Esophagus mucosa (tissue), 1 donor: ENCODE data around the gene MED28. TPM values are rescaled to one million over a fixed set of nuclear protein-coding genes. Genes with fewer than 3 reads are reported as not detected.

Experiments
- ATAC-seq: fragments of 200-7000 bp; cut with Tn5 transposase; one replicate; pipeline ENCODE4 v1.9.1; 2020
- total RNA-seq: library from RNA; stranded (reverse); gene quantifications from one replicate; pipeline ENCODE4 v1.2.4, GENCODE V29; 2023
- donor health status: DM: yes; HTN: yes; CAD: no.

MED28 gene
- total RNA-seq, 1 donor from 2014 or later: 34.4 TPM

DNA sequence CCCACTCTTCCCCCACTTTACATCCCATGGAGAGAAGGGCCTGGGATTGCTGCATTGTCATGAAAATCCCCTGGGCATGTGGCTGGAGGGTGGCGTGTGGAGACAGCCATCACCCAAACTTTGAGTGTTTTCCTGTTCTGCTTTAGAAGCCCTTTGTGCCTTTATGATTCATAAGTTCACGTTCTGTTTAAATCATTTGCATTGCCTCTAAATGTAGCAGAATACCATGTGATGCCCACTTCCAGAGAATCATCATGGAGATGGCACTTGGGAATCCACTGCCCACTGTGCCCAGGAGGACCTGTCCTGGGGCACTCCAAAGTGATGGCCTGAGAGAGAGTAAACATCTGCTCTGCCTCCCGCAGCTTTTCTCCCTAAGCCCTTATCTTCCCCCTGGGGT, 52.8 kb downstream of the MED28 start:
- ATAC-seq: no peak

DNA sequence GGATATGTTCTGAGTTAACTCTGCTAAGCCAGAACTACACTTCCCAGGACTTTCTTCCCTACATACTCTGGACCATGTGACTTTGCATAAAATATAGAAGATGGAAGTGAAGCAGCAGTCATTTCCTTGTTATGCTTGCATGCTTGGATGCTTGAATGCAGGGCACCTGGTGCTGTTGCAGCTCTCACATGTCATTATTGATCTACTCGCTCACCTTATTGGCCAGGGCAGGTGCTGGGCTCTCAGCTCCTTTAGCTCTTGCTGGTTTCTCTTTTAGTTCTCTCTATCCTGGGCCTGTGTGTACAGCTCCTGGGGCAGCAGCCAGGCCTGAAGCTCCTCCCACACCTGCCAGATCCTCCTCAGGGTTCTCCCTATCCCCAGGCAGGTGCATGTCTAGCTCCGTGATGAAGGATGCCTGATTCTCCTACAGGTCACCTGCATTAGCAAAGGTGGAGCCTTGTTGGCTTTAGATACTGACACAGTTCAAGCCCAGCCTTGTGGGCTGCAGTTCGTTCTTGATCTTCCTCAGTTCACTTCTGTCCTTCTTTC, 53.3 kb downstream of the MED28 start:
- ATAC-seq: no peak

DNA sequence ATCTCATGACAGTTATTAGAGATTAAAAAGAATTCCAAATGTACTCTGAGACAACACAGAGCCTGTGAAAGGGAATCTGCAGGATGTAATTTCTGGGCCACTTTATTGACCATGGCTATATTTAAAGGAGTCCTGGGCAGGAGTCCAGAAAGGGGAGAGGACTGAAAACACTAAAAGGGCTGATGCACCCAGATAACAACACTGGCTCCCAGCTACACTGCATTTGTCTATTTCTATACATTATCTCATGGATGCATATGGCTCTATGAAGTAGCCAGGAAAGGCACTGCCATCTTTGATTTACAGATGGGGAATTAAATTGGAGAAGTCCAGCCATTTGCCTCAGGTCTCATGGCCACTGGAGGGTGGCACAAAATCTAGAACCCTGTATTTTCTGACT, 56.0 kb downstream of the MED28 start:
- ATAC-seq: no peak

GRCh38 chr4:17680559-17681280, 66.3 kb downstream of the MED28 start:
- ATAC-seq: no peak

GRCh38 chr4:17681281-17682221, 67.1 kb downstream of the MED28 start:
- no peak for ATAC-seq

GRCh38 chr4:17682222-17682566, 67.8 kb downstream of the MED28 start:
- no peak for ATAC-seq

Other genes starting within 250 kb of the MED28 start
- 18.0 TPM for gene QDPR, start 102.6 kb upstream of the MED28 start, total RNA-seq
- gene CLRN2, start 99.5 kb upstream of the MED28 start, total RNA-seq: not detected
- gene LAP3, start 37.4 kb upstream of the MED28 start, total RNA-seq: 32.9 TPM
- 0.16 TPM for gene FAM184B, start 167.0 kb downstream of the MED28 start, total RNA-seq
- 17.7 TPM for gene DCAF16, start 196.1 kb downstream of the MED28 start, total RNA-seq
- 13.3 TPM for gene NCAPG, start 196.3 kb downstream of the MED28 start, total RNA-seq